OCI-LY3 (cell line): ENCODE data around the gene EDEM1.

Source experiments
- H2AFZ ChIP-seq: fragments of 200-600, 300-600 bp; shearing (Covaris generic); 2 replicates; pipeline ENCODE4 v1.6.0; 2014; ENCODE audit warnings: antibody characterized with exemption, low read depth, low read length
- H3K27ac ChIP-seq: fragments of 200-600, 300-600 bp; sonication (generic); 2 replicates; pipeline ENCODE4 v1.5.1; 2014; ENCODE audit warnings: mild to moderate bottlenecking, low read length, moderate library complexity, mixed read lengths
- H3K27me3 ChIP-seq: fragments of 200-600, 300-600 bp; sonication (generic); 2 replicates; pipeline ENCODE4 v1.6.1; 2014; ENCODE audit warnings: low read depth, low read length, mixed read lengths
- H3K36me3 ChIP-seq: fragments of 200-600, 300-600 bp; sonication (generic); replicated peaks from 2 replicates; pipeline ENCODE3; 2014; ENCODE audit warnings: low read depth, low read length, mixed read lengths
- H3K4me1 ChIP-seq: fragments of 300-600, 200-600 bp; sonication (generic); 2 replicates; pipeline ENCODE4 v1.6.1; 2014; ENCODE audit warnings: low read length, mixed read lengths
- H3K4me2 ChIP-seq: fragments of 200-600, 300-600 bp; sonication (generic); 2 replicates; pipeline ENCODE4 v1.6.1; 2014; ENCODE audit warnings: low read length, mixed read lengths
- H3K4me3 ChIP-seq: fragments of 300-600, 200-600 bp; sonication (generic); 2 replicates; pipeline ENCODE4 v1.5.1; 2014; ENCODE audit warnings: antibody characterized with exemption, mild to moderate bottlenecking, low read length, moderate library complexity
- H3K79me2 ChIP-seq: fragments of 300-600, 200-600 bp; shearing (Covaris generic); 2 replicates; pipeline ENCODE4 v1.6.1; 2014; ENCODE audit warnings: mild to moderate bottlenecking, low read length, mixed read lengths
- H3K9ac ChIP-seq: fragments of 300-600, 200-600 bp; shearing (Covaris generic); 2 replicates; pipeline ENCODE4 v1.6.0; 2014; ENCODE audit warnings: mild to moderate bottlenecking, low read length, moderate library complexity
- H3K9me3 ChIP-seq: fragments of 200-600, 300-600 bp; shearing (Covaris generic); 2 replicates; pipeline ENCODE4 v1.6.1; 2014; ENCODE audit warnings: low read length, mixed read lengths; ENCODE audit not compliant: insufficient read depth
- H4K20me1 ChIP-seq: fragments of 200-600, 300-600 bp; sonication (generic); 2 replicates; pipeline ENCODE4 v1.6.1; 2016; ENCODE audit warnings: low read length, mixed read lengths; ENCODE audit not compliant: insufficient read depth
- EZH2phosphoT487 ChIP-seq: fragments of 200-600 bp; shearing (Covaris generic); IDR thresholded peaks from 2 replicates; pipeline ENCODE4 v1.6.1; 2018; ENCODE audit warnings: antibody characterized with exemption, mixed run types, low read depth
- TF ChIP-seq, protein P1 (sequence below): fragments of 200-600, 300-600 bp; sonication (generic); IDR thresholded peaks from 2 replicates; pipeline ENCODE4 v1.5.1; 2014; ENCODE audit warnings: antibody characterized with exemption, low read length, low read depth

EDEM1 gene

DNA sequence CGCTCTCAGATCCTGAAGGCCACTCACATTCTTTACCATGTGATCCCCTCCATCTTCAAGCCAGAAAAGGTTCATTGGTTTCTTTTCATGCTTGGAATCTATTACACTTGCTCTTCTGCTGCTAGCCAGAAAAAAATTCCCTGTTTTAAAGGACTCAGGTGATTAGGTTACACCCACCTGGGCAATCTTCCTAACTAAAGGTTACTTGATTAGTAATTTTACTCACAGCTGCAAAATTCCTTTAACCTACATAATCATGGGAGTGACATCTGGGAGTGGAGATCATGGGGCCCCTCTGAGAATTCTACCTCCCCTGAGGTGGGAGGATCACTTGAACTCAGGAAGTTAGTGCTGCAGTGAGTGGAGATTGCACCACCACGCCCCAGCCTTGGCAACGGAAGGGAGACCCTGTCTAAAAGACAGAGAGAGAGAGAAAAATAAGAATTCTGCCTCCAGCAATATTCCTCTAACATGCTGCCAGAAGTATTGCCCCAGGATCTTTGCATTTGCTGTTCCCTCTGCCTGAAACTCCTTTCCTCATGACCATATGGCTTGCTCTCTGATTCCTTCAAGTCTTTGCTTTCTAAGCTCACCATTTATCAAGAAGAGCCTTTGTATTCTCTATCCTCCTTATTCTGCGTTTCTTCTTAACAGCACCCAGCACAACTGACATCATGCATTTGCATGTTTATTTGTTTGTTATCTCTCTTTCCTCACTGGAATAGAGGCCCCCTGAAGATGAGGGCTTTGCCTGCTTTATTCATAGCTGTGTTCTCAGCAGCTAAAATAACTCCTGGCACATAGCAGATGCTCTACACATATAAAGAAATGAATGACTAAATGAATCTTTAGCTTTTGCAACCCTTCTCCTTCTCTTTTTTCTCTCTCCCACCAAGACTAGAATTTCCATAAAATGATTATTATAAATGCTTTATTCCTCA, 68.2 kb downstream of the EDEM1 start:
- Histone ChIP-seq H3K4me1 (no peaks in the 10 kb centered on the region), H3K79me2 (no peaks in the 10 kb centered on the region), H3K36me3 (no peaks in the 10 kb centered on the region), H2AFZ (no peak overlapping the region), H3K4me2 (no peak overlapping the region), H3K9me3 (no peaks in the 10 kb centered on the region), H3K27me3 (no peaks in the 10 kb centered on the region; the same call in 1 of the 2 replicates), H3K27ac (no peak overlapping the region), H3K9ac (no peak overlapping the region), H4K20me1 (no peaks in the 10 kb centered on the region), H3K4me3 (no peak overlapping the region)
- TF ChIP-seq, protein P1, sequence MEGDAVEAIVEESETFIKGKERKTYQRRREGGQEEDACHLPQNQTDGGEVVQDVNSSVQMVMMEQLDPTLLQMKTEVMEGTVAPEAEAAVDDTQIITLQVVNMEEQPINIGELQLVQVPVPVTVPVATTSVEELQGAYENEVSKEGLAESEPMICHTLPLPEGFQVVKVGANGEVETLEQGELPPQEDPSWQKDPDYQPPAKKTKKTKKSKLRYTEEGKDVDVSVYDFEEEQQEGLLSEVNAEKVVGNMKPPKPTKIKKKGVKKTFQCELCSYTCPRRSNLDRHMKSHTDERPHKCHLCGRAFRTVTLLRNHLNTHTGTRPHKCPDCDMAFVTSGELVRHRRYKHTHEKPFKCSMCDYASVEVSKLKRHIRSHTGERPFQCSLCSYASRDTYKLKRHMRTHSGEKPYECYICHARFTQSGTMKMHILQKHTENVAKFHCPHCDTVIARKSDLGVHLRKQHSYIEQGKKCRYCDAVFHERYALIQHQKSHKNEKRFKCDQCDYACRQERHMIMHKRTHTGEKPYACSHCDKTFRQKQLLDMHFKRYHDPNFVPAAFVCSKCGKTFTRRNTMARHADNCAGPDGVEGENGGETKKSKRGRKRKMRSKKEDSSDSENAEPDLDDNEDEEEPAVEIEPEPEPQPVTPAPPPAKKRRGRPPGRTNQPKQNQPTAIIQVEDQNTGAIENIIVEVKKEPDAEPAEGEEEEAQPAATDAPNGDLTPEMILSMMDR = no peak
- no peak for TF ChIP-seq EZH2phosphoT487

DNA sequence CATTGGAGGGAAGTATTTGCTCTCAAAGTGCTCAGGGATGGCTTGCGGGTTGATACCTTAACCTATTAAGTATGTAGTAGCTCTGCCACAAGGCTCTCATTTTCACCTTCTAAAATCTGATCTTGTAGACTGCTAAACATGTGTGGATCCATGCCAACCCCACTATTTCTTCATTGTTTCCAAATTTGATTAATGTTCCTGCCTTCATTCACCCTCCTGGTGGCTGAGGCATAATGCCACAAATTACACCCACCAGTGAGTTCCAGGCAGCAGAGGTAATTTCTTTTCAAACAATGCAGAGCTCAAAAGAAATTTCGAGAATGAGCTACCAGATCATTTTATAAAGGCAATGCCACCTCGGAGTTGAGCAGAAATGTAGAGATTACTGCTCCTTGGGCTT, 71.0 kb downstream of the EDEM1 start:
- no peaks in the 10 kb centered on the region for H3K9me3 ChIP-seq
- no peaks in the 10 kb centered on the region for H3K79me2 ChIP-seq
- TF ChIP-seq, protein P1 = no peak
- TF ChIP-seq EZH2phosphoT487 = no peak
- no peaks in the 10 kb centered on the region; the same call in 1 of the 2 replicates for H3K27me3 ChIP-seq
- H4K20me1 ChIP-seq = no peaks in the 10 kb centered on the region
- H2AFZ ChIP-seq = no peak overlapping the region
- H3K9ac ChIP-seq = no peak overlapping the region
- no peaks in the 10 kb centered on the region for H3K4me1 ChIP-seq
- H3K36me3 ChIP-seq = no peaks in the 10 kb centered on the region
- no peak overlapping the region for H3K27ac ChIP-seq
- H3K4me2 ChIP-seq = no peak overlapping the region
- H3K4me3 ChIP-seq = no peak overlapping the region

DNA sequence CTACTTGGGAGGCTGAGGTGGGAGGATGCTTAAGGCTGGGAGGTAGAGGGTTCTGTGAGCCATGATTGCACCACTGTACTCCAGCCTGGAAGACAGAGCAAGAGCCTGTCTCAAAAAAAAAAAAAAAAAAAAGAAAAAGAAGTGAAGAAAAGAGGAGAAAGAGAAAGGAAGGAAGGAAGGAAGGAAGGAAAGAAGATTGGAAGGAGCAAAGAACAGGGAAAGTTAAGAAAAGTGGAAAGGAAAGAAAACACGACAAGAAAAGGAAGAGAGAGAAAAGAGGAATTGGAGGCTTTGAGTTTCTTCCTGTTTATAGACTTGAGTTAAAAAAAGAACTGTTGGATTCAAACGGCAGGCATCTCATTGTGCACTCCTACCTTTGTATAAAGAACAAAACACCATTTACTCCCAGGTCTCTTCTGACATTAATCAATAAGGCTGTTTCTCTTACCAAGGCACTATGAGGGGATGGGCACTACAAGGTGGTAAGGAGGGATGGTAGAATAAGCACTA, 73.5 kb downstream of the EDEM1 start:
- no peaks in the 10 kb centered on the region for H3K36me3 ChIP-seq
- no peaks in the 10 kb centered on the region for H3K4me1 ChIP-seq
- H3K27ac ChIP-seq = no peak overlapping the region
- TF ChIP-seq, protein P1 = no peak
- TF ChIP-seq EZH2phosphoT487 = no peak
- no peaks in the 10 kb centered on the region for H3K79me2 ChIP-seq
- no peak overlapping the region for H2AFZ ChIP-seq
- no peaks in the 10 kb centered on the region for H3K27me3 ChIP-seq
- H3K4me2 ChIP-seq = no peak overlapping the region
- no peak overlapping the region for H3K4me3 ChIP-seq
- no peak overlapping the region for H3K9ac ChIP-seq
- H4K20me1 ChIP-seq = no peaks in the 10 kb centered on the region
- no peaks in the 10 kb centered on the region for H3K9me3 ChIP-seq

- no peak overlapping the region for H3K4me3 ChIP-seq
- no peaks in the 10 kb centered on the region for H3K79me2 ChIP-seq
- no peaks in the 10 kb centered on the region for H3K9me3 ChIP-seq
- no peak overlapping the region for H3K9ac ChIP-seq
- no peaks in the 10 kb centered on the region for H3K27me3 ChIP-seq
- no peaks in the 10 kb centered on the region for H3K36me3 ChIP-seq
- H3K4me2 ChIP-seq = no peak overlapping the region
- H3K4me1 ChIP-seq = no peaks in the 10 kb centered on the region
- TF ChIP-seq, protein P1 = no peak
- TF ChIP-seq EZH2phosphoT487 = no peak
- H2AFZ ChIP-seq = no peak overlapping the region
- no peaks in the 10 kb centered on the region for H4K20me1 ChIP-seq
- no peak overlapping the region for H3K27ac ChIP-seq
These were observed 75.0 kb downstream of the EDEM1 start for GRCh38 chr3:5262507-5262906.
